GM12865 (cell line): Measurements from ENCODE around the gene PPP6R3.
"Not testable (repeated sequence)": the region's sequence is repeated elsewhere in the genome, so short reads cannot be mapped to it uniquely, and the experiment has no call there.

Source experiments
- DNase-seq: peaks from one replicate; pipeline ENCODE4 v3.0.0; 2010; ENCODE audit warnings: low read depth
- H3K4me3 ChIP-seq: 2 replicates; pipeline ENCODE4 v1.5.1; 2011; ENCODE audit warnings: mild to moderate bottlenecking, low read depth, low read length, control low read depth
- TF ChIP-seq, protein P1 (sequence below): IDR thresholded peaks from 2 replicates; pipeline ENCODE4 v1.5.1; 2011; ENCODE audit warnings: low read length, control low read depth, low read depth, inconsistent platforms; ENCODE audit not compliant: insufficient read depth; ENCODE audit errors: missing control alignments

The PPP6R3 gene

DNA sequence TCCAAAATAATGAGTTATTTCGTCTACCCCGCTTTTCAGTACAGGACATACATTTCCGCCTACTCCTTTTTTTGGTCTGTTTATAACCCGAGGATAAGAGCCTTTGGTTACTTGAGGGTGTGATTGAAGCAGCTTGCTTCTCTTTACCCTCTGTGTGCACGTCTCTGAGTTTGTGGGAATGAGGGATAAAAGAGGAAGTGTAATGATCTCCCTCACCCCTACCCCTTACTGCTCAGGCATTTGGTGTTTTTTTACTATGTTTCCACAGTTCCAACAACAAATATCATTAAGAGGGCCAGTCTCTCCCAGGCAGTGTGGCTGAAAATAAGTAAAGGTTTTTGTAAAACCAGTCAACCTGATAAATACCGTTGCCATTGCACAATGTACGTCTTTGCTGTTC lies 140.6 kb downstream of the PPP6R3 start:
- no peak overlapping the region for H3K4me3 ChIP-seq
- TF ChIP-seq, protein P1, sequence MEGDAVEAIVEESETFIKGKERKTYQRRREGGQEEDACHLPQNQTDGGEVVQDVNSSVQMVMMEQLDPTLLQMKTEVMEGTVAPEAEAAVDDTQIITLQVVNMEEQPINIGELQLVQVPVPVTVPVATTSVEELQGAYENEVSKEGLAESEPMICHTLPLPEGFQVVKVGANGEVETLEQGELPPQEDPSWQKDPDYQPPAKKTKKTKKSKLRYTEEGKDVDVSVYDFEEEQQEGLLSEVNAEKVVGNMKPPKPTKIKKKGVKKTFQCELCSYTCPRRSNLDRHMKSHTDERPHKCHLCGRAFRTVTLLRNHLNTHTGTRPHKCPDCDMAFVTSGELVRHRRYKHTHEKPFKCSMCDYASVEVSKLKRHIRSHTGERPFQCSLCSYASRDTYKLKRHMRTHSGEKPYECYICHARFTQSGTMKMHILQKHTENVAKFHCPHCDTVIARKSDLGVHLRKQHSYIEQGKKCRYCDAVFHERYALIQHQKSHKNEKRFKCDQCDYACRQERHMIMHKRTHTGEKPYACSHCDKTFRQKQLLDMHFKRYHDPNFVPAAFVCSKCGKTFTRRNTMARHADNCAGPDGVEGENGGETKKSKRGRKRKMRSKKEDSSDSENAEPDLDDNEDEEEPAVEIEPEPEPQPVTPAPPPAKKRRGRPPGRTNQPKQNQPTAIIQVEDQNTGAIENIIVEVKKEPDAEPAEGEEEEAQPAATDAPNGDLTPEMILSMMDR: no peak

DNA sequence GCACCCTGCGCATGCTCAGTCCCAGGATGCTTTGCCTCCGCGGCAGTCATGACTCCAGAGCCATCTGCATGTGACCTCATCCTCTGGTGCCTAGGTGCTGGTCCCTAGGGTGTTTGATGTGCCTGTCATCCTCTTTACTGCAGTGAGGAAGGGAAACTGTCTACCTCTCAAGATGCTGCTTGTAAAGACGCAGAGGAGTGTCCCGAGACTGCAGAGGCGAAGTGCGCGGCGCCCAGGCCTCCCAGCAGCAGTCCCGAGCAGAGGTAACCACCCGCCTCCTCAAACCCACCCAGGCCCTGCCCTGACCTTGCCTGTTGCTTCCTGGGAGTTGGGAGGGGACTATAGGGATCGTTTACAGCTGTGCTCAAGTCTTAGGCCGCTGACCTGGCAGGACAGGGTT lies 149.2 kb downstream of the PPP6R3 start:
- TF ChIP-seq, protein P1: no peak
- H3K4me3 ChIP-seq: no peak overlapping the region
- DNase-seq: no peak

More for the DNA sequence above, 140.6 kb downstream of the PPP6R3 start:
- no peak for DNase-seq

DNA sequence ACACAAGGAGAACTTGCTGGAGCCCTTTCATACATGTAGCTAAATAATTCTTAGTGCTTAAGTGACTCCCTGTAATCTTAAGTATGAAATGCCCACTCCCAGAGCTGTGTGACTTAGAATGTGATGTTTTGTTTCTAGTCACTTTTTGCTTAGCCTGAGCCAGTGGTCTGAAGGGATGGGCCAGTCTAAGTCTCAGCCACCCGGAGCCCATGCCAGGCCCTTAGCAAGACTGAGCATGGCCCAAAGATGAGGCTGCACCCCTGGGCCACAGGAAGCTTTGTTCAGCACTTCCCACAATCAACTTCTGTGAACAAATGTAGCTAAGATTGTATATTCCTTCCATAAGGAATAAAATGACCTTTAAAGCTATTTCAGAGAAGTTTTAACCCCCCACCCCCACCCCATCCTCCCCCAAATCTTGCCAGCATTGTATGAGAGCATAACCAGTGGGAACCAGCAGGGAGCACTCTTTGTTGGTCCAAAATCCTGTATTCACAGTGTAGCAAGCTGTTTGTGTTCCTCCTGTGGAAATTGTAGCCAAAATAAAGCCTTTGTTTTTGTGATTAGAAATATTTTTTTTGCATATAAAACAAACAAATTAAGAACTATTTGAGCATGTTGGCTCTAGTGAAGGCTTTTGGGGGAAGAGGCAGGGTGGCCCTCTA lies 150.0 kb downstream of the PPP6R3 start:
- TF ChIP-seq, protein P1: no peak
- no peak overlapping the region for H3K4me3 ChIP-seq
- no peak for DNase-seq

DNA sequence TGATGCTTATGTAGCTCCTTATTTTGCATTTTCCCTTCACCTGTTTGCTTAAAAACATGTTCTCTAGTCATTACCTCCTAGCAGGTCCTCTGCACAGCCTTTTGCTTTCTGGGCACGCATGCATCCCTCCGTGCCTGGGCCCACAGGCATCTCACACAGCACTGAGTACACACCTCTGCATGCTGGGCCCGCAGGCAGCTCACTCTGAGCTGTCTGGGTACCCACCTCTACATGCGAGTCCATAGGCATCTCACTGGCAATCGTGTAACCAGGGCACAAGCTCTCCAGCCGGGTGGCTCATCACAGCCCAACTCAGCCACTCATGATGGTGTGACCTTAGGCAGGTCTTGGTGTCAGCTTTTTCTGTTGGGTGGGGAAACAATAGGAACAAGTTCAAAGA lies 155.1 kb downstream of the PPP6R3 start:
- no peak overlapping the region for H3K4me3 ChIP-seq
- no peak for DNase-seq
- TF ChIP-seq, protein P1: no peak

DNA sequence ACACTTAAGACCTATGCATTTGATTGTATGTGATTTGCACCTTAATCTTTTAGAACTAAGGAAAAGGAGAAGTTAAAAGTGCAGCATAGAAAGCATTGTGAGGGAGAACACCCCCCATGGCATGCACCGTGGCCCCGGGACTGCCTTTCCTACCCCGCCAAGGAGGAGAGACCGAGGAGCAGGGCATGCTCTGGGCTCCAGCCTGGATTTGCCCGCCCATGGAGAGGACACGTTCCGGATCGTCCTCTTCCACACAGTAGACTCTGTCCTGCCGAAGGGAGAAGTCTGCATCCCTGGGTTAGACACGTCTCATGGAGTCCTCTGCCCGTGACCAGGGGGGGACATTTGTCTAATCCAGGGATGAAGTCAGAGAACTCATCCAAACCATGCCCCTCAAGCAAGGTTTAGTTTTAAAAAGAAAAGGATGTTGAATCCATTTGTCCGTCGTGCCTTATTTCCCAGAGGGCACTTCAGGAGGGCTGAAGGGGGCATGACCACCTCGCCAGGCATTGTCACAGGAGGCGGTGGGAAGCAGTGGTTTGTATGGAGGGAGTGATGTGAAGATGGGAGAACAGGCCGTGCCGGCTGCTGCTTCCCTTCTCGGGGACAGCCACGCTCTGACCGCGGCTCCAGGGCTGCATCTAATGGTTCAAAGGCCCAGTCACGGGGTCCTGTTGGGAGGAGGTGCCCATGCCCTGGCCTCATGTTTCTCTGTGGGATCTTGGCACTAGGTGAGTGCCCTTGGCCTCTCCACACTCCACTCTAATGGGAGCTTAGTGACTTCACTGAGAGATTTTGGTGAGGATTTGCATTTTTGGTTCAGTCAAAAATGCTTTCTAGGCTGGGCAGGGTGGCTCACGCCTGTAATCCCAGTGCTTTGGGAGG lies 157.6 kb downstream of the PPP6R3 start:
- TF ChIP-seq, protein P1: no peak
- H3K4me3 ChIP-seq: no peak overlapping the region
- no peak for DNase-seq

DNA sequence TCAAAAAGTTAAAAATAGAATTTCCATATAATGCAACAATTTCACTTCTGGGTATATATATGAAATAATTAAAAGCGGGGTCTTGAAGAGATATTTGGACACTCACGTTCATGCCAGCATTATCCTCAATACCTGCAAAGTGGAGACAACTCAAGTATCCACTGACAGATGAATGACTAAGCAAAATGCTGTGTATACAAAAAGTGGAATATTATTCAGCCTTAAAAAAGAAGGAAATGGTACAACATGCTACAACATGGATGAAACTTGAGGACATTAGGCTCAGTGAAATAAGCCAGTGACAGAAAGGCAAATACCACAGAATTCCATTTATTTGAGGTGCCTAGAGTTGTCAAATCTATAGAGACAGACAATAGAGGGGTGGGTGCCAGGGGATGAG lies 161.3 kb downstream of the PPP6R3 start:
- no peak for DNase-seq
- TF ChIP-seq, protein P1: no peak
- no peak overlapping the region for H3K4me3 ChIP-seq

DNA sequence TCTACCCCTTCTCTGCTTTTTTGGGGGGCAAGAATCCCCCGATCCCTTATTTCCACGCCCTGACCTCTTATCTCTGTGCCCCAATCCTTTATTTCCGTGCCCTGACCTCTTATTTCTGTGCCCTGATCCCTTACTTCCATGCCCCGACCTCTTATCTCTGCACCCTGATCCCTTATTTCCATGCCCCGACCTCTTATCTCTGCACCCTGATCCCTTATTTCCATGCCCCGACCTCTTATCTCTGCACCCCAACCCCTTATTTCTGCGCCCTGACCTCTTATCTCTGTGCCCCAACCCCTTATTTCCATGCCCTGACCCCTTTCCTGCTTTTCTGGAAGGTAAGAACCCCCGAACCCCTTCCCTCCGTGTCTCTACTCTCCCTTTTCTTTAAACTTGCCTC lies 163.2 kb downstream of the PPP6R3 start:
- DNase-seq, H3K4me3 ChIP-seq: not testable (repeated sequence)

DNA sequence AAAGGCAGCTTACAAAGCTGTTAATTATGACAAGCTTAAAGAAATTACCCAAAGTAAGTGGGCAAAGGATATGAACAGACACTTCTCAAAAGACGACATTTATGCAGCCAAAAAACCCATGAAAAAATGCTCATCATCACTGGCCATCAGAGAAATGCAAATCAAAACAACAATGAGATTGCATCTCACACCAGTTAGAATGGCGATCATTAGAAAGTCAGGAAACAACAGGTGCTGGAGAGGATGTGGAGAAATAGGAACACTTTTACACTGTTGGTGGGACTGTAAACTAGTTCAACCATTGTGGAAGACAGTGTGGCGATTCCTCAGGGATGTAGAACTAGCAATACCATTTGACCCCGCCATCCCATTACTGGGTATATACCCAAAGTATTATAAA lies 164.5 kb downstream of the PPP6R3 start:
- not testable (repeated sequence) for H3K4me3 ChIP-seq, DNase-seq

DNA sequence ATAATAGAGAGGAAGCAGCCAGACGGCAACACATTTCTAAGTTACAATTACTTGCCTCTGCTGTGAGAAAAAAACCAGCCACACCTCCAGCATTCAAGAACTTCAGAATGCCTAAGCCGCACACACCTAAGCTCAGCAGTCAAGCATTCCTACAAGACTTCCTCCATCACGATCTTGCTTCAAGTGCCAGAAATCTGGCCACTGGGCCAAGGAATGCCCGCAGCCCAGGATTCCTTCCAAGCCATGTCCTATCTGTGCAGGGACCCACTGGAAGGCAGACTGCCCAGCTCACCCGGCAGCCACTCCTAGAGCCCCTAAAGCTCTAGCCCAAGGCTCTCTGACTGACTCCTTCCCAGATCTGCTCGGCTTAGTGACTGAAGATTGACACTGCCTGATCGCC lies 165.7 kb downstream of the PPP6R3 start:
- H3K4me3 ChIP-seq, DNase-seq: not testable (repeated sequence)

DNA sequence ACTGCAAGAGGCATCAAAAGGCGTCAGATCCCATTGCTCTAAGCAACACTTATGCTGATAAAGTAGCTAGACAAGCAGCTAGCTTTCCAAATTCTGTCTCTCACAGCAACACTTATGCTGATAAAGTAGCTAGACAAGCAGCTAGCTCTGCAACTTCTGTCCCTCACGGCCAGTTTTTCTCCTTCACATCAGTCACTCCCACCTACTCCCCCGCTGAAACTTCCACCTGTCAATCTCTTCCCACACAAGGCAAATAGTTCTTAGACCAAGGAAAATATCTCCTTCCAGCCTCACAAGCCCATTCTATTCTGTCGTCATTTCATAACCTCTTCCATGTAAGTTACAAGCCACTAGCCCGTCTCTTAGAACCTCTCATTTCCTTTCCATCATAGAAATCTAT lies 168.3 kb downstream of the PPP6R3 start:
- DNase-seq: not testable (repeated sequence)

DNA sequence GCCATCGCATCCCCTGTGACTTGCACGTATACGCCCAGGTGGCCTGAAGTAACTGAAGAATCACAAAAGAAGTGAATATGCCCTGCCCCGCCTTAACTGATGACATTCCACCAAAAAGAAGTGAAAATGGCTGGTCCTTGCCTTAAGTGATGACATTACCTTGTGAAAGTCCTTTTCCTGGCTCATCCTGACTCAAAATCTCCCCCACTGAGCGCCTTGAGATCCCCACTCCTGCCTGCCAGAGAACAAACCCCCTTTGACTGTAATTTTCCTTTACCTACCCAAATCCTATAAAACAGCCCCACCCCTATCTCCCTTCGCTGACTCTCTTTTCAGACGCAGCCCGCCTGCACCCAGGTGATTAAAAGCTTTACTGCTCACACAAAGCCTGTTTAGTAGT lies 171.8 kb downstream of the PPP6R3 start:
- not testable (repeated sequence) for DNase-seq, H3K4me3 ChIP-seq

More for the DNA sequence above, 168.3 kb downstream of the PPP6R3 start:
- H3K4me3 ChIP-seq: not testable (repeated sequence)
